Measurements from ENCODE around the gene DUS2. TPM values are rescaled to one million over a fixed set of nuclear protein-coding genes. Genes with fewer than 3 reads are reported as not detected.

DUS2 gene
- total RNA-seq, 1 experiment from 2014 or later, result 27.3 TPM

GRCh38 chr16:68083861-68084503 is 60.9 kb downstream of the DUS2 start:
- DNase-seq (ENCODE audit: low read depth, low spot score) (no peak), ATAC-seq (no peak)
- no peaks in the 10 kb centered on the region; the same call in 1 of the 2 replicates for H4K20me1 ChIP-seq (ENCODE audit: insufficient read depth)
- no peaks in the 10 kb centered on the region for H3K9me3 ChIP-seq (ENCODE audit: control insufficient read depth in 1 of 2, insufficient read depth in 1 of 2, low read depth in 1 of 2, low read length in 2 of 2)
- peaks cover 36% of the 10 kb centered on the region for H3K79me2 ChIP-seq (ENCODE audit: insufficient read depth, low read length)
- no peak overlapping the region for H3K4me2 ChIP-seq (ENCODE audit: low read length)
- TF ChIP-seq CEBPB (IDR thresholded peaks at IDR 0.05; ENCODE audit: low read depth) (no peak), ZFX (IDR thresholded peaks at IDR 0.05) (no peak), CBX3 (IDR thresholded peaks at IDR 0.05; ENCODE audit: low read depth) (no peak), EGR1 (IDR thresholded peaks at IDR 0.05; ENCODE audit: low read depth) (no peak), EZH2phosphoT487 (IDR thresholded peaks at IDR 0.05; ENCODE audit: borderline replicate concordance) (no peak), RAD21 (IDR thresholded peaks at IDR 0.05; ENCODE audit: low read depth) (no peak), SP1 (IDR thresholded peaks at IDR 0.05; ENCODE audit: low read depth) (no peak), SRF (IDR thresholded peaks at IDR 0.05; ENCODE audit: low read depth) (no peak)
- ChIA-PET CTCF (interaction anchor here (1.6 kb wide), 1 partner anchor 10 kb away, joined by 14 read pairs; no protein-coding TSS in a partner anchor), POLR2A (no interaction called here), RAD21 (ENCODE audit: low non-redundant PET in 1 of 2, low total read pairs in 2 of 2, uncharacterized antibody in 2 of 2, unreplicated experiment in 2 of 2) (interaction anchor here in 1 of 2 experiments (1.1 kb wide), 1 partner anchor 148 kb away, joined by 3 read pairs; no protein-coding TSS in a partner anchor)
- no peaks in the 10 kb centered on the region for H3K9me2 ChIP-seq (ENCODE audit: insufficient read depth)
- intact Hi-C loops (cut with micrococcal nuclease), result no loop called here
- no peak overlapping the region for H3K9ac ChIP-seq (ENCODE audit: low read length)
- no peak overlapping the region for H3K27ac ChIP-seq (ENCODE audit: low read depth, low read length)
- no TSS peak for BruUV-seq (replicated peaks)
- peaks cover 7 to 11% of the 10 kb centered on the region in 2 experiments; a peak in 2 of 4 replicates for H3K4me1 ChIP-seq (ENCODE audit: control insufficient read depth in 1 of 2, insufficient read depth in 2 of 2, low read length in 2 of 2)
- H3K27me3 ChIP-seq (ENCODE audit: insufficient read depth, low read length), result no peaks in the 10 kb centered on the region
- no peak overlapping the region for H2AFZ ChIP-seq (ENCODE audit: low read depth, low read length, poor library complexity, severe bottlenecking)
- peaks cover 0 to 3% of the 10 kb centered on the region in 2 experiments; a peak in 1 of 4 replicates for H3K36me3 ChIP-seq (ENCODE audit: control insufficient read depth in 1 of 2, insufficient read depth in 2 of 2, low read length in 2 of 2)
- H3K4me3 ChIP-seq (replicated peaks in 1 of 2; ENCODE audit: low read depth in 1 of 2, low read length in 2 of 2), result no peak overlapping the region

- H3K4me1 ChIP-seq (ENCODE audit: control insufficient read depth in 1 of 2, insufficient read depth in 2 of 2, low read length in 2 of 2), result peaks cover 7 to 11% of the 10 kb centered on the region in 2 experiments; a peak in 2 of 4 replicates
- ChIA-PET CTCF (interaction anchor here (0.9 to 1.6 kb wide), 2 partner anchors 9 to 20 kb away, joined by 3 to 14 read pairs; no protein-coding TSS in a partner anchor), RAD21 (ENCODE audit: low non-redundant PET in 1 of 2, low total read pairs in 2 of 2, uncharacterized antibody in 2 of 2, unreplicated experiment in 2 of 2) (interaction anchor here (0.6 to 1.1 kb wide), 3 partner anchors 20 to 227 kb away, joined by 3 to 4 read pairs (median 3); no protein-coding TSS in a partner anchor), POLR2A (interaction anchor here (0.6 kb wide), 1 partner anchor 222 kb away, joined by 4 read pairs; no protein-coding TSS in a partner anchor)
- no peak for DNase-seq (ENCODE audit: low read depth, low spot score)
- no peaks in the 10 kb centered on the region for H3K9me3 ChIP-seq (ENCODE audit: control insufficient read depth in 1 of 2, insufficient read depth in 1 of 2, low read depth in 1 of 2, low read length in 2 of 2)
- peaks cover 43% of the 10 kb centered on the region for H3K79me2 ChIP-seq (ENCODE audit: insufficient read depth, low read length)
- no peak overlapping the region; the same call in 1 of the 2 replicates for H3K9ac ChIP-seq (ENCODE audit: low read length)
- peak overlapping the region; percentile 58 for H3K4me2 ChIP-seq (ENCODE audit: low read length)
- H3K27ac ChIP-seq (ENCODE audit: low read depth, low read length), result peak overlapping the region; percentile 37
- peak; percentile 16 for ATAC-seq
- intact Hi-C loops (cut with micrococcal nuclease), result no loop called here
- H3K9me2 ChIP-seq (ENCODE audit: insufficient read depth), result no peaks in the 10 kb centered on the region
- H4K20me1 ChIP-seq (ENCODE audit: insufficient read depth), result no peaks in the 10 kb centered on the region; the same call in 1 of the 2 replicates
- peak overlapping the region in 1 of 2 experiments; percentile 92; a peak in 1 of 4 replicates for H3K4me3 ChIP-seq (replicated peaks in 1 of 2; ENCODE audit: low read depth in 1 of 2, low read length in 2 of 2)
- H2AFZ ChIP-seq (ENCODE audit: low read depth, low read length, poor library complexity, severe bottlenecking), result no peak overlapping the region
- no peaks in the 10 kb centered on the region for H3K27me3 ChIP-seq (ENCODE audit: insufficient read depth, low read length)
- no TSS peak for BruUV-seq (replicated peaks)
- no peaks in the 10 kb centered on the region for H3K36me3 ChIP-seq (ENCODE audit: control insufficient read depth in 1 of 2, insufficient read depth in 2 of 2, low read length in 2 of 2)
- TF ChIP-seq POLR2A (IDR thresholded peaks at IDR 0.05; ENCODE audit: borderline replicate concordance, extremely low read depth, insufficient read depth, insufficient read length), result no peak
- TF ChIP-seq ELF1 (IDR thresholded peaks at IDR 0.05; ENCODE audit: borderline replicate concordance, low read depth), result no peak
- TF ChIP-seq REST (IDR thresholded peaks at IDR 0.05; ENCODE audit: low read depth), result no peak
- no peak for TF ChIP-seq ZNF274 (IDR thresholded peaks at IDR 0.05; ENCODE audit: low read depth, low read length)
- TF ChIP-seq ATF3 (IDR thresholded peaks at IDR 0.05), result no peak
- TF ChIP-seq CBX3 (IDR thresholded peaks at IDR 0.05; ENCODE audit: low read depth), result no peak
- TF ChIP-seq JUND (IDR thresholded peaks at IDR 0.05), result no peak
- no peak for TF ChIP-seq CEBPB (IDR thresholded peaks at IDR 0.05; ENCODE audit: low read depth)
- TF ChIP-seq EZH2 (IDR thresholded peaks at IDR 0.05), result no peak
- no peak for TF ChIP-seq ZFX (IDR thresholded peaks at IDR 0.05)
- no peak for TF ChIP-seq SIN3A (IDR thresholded peaks at IDR 0.05; ENCODE audit: low read depth)
- no peak for TF ChIP-seq TCF7L2 (IDR thresholded peaks at IDR 0.05; ENCODE audit: borderline replicate concordance, extremely low read depth, insufficient read depth, insufficient read length)
These were observed 61.6 kb downstream of the DUS2 start for GRCh38 chr16:68084504-68085258.

Data from HCT116 (cell line).